Tibial nerve (tissue), 4 donors: ENCODE results near the gene TRAF3. TPM values are rescaled to one million over a fixed set of nuclear protein-coding genes. Genes with fewer than 3 reads are reported as not detected.

Experiments used
- DNase-seq, 2 donors: peaks; one replicate each; pipeline ENCODE4 v3.0.0-alpha.2; 2019; ENCODE audit warnings: low spot score in 2 of 2
- H3K27ac ChIP-seq, 4 donors: fragments of 200-600 bp; sonication (generic) in 3 of 4; one replicate each; pipeline ENCODE4 v1.5.1; 2017 to 2019; ENCODE audit warnings: mild to moderate bottlenecking in 1 of 4
- H3K27me3 ChIP-seq, 2 donors: fragments of 200-600 bp; sonication (generic) in 1 of 2; one replicate each; pipeline versions ENCODE4 v1.5.1 to v1.6.0; 2017 to 2019
- H3K36me3 ChIP-seq, 3 donors: fragments of 200-600 bp; sonication (generic); one replicate each; pipeline ENCODE4 v1.5.1; 2018 to 2019
- H3K4me1 ChIP-seq, 4 donors: fragments of 200-600 bp; sonication (generic) in 3 of 4; one replicate each; pipeline ENCODE4 v1.5.1; 2017 to 2019
- H3K4me3 ChIP-seq, 4 donors: fragments of 200-600 bp; sonication (generic) in 3 of 4; one replicate each; pipeline ENCODE4 v1.5.1; 2017 to 2019; ENCODE audit warnings: mild to moderate bottlenecking in 1 of 4, moderate library complexity in 1 of 4
- H3K9me3 ChIP-seq, 4 donors: fragments of 200-600 bp; sonication (generic) in 3 of 4; one replicate each; pipeline ENCODE4 v1.5.1; 2017 to 2019
- CTCF ChIP-seq, 5 experiments: fragments of 200-600 bp in 3 of 5; fragments of 450-650 bp in 2 of 5; sonication (generic) in 3 of 5; IDR thresholded peaks; one replicate each; pipeline ENCODE4 v1.5.1; 2016 to 2019; ENCODE audit warnings: antibody characterized with exemption in 5 of 5, mild to moderate bottlenecking in 3 of 5, moderate library complexity in 2 of 5
- EP300 ChIP-seq, 2 donors: sonication (generic); formaldehyde crosslinking; IDR thresholded peaks; one replicate each; pipeline ENCODE4 v1.6.1; 2017; ENCODE audit warnings: antibody characterized with exemption in 2 of 2, mild to moderate bottlenecking in 1 of 2
- POLR2A ChIP-seq, 2 donors: fragments of 450-650 bp; IDR thresholded peaks; one replicate each; pipeline ENCODE4 v1.6.1; 2017; ENCODE audit warnings: antibody characterized with exemption in 2 of 2, mild to moderate bottlenecking in 2 of 2, moderate library complexity in 2 of 2
- WGBS, 2 donors: methylation state at CpG; one replicate each; pipeline ENCODE4 v1.1.5; 2018; 5-methylcytosine and 5-hydroxymethylcytosine counted together
- total RNA-seq, 4 donors: library from RNA; depleted of rRNA; stranded (reverse); fragments of >200 nt; gene quantifications; one replicate each; pipeline ENCODE4 v1.1.0, GENCODE V29; 2016

Gene TRAF3
- total RNA-seq, 4 donors from 2014 or later = 4.8 to 20.7 (median 13.4) TPM

- TF ChIP-seq CTCF (IDR thresholded peaks at IDR 0.05) = no peak
- TF ChIP-seq EP300 (IDR thresholded peaks at IDR 0.05) = no peak
- no peak for TF ChIP-seq POLR2A (IDR thresholded peaks at IDR 0.05)
- 89 to 95% methylated on average over 15 to 17 of the region's 18 CpGs for WGBS, 2 donors
Observed at GRCh38 chr14:102737402-102738372, 39.6 kb upstream of the TRAF3 start.

GRCh38 chr14:102738373-102739189 is 38.7 kb upstream of the TRAF3 start:
- peaks cover 0 to 27% (median 0%) of the 10 kb centered on the region in 3 donors for H3K36me3 ChIP-seq
- no peak overlapping the region for H3K27ac ChIP-seq
- no peak overlapping the region for H3K4me3 ChIP-seq
- peaks cover 0 to 28% (median 7%) of the 10 kb centered on the region in 4 donors for H3K9me3 ChIP-seq
- H3K4me1 ChIP-seq = no peaks in the 10 kb centered on the region
- DNase-seq = no peak
- H3K27me3 ChIP-seq = no peaks in the 10 kb centered on the region
- WGBS, 2 donors = 85 to 89% methylated on average over 9 to 11 of the region's 11 CpGs
- TF ChIP-seq EP300 (IDR thresholded peaks at IDR 0.05) (no peak), CTCF (IDR thresholded peaks at IDR 0.05) (no peak), POLR2A (IDR thresholded peaks at IDR 0.05) (no peak)

More at GRCh38 chr14:102737402-102738372, 39.6 kb upstream of the TRAF3 start:
- Histone ChIP-seq H3K9me3 (peaks cover 0 to 22% (median 6%) of the 10 kb centered on the region in 4 donors), H3K27ac (no peak overlapping the region), H3K36me3 (peaks cover 0 to 36% (median 0%) of the 10 kb centered on the region in 3 donors), H3K27me3 (no peaks in the 10 kb centered on the region), H3K4me3 (no peak overlapping the region), H3K4me1 (no peaks in the 10 kb centered on the region)
- no peak for DNase-seq

GRCh38 chr14:102739190-102739469 is 38.1 kb upstream of the TRAF3 start:
- no peak overlapping the region for H3K27ac ChIP-seq
- 81 to 90% methylated on average over 1 to 3 of the region's 3 CpGs for WGBS, 2 donors
- no peaks in the 10 kb centered on the region for H3K27me3 ChIP-seq
- no peak for TF ChIP-seq EP300 (IDR thresholded peaks at IDR 0.05)
- no peak for TF ChIP-seq POLR2A (IDR thresholded peaks at IDR 0.05)
- TF ChIP-seq CTCF (IDR thresholded peaks at IDR 0.05) = no peak
- no peak overlapping the region for H3K4me3 ChIP-seq
- H3K36me3 ChIP-seq = peaks cover 0 to 21% (median 0%) of the 10 kb centered on the region in 3 donors
- no peak for DNase-seq
- H3K9me3 ChIP-seq = peaks cover 0 to 28% (median 7%) of the 10 kb centered on the region in 4 donors
- H3K4me1 ChIP-seq = no peaks in the 10 kb centered on the region

GRCh38 chr14:102746634-102747438 is 30.4 kb upstream of the TRAF3 start:
- whole genome bisulfite sequencing, 2 donors = 89% methylated on average over 19 to 23 of the region's 28 CpGs
- no peak for DNase-seq
- peaks cover 0 to 14% (median 5%) of the 10 kb centered on the region in 4 donors for H3K9me3 ChIP-seq
- H3K27me3 ChIP-seq = no peaks in the 10 kb centered on the region
- H3K4me3 ChIP-seq = no peak overlapping the region
- H3K36me3 ChIP-seq = peaks cover 0 to 4% (median 0%) of the 10 kb centered on the region in 3 donors
- H3K4me1 ChIP-seq = no peaks in the 10 kb centered on the region
- no peak for TF ChIP-seq EP300 (IDR thresholded peaks at IDR 0.05)
- TF ChIP-seq POLR2A (IDR thresholded peaks at IDR 0.05) = no peak
- TF ChIP-seq CTCF (IDR thresholded peaks at IDR 0.05) = no peak
- no peak overlapping the region for H3K27ac ChIP-seq
